ENCODE data around the gene GLP1R. TPM values are rescaled to one million over a fixed set of nuclear protein-coding genes. Genes with fewer than 3 reads are reported as not detected.
"Not testable (repeated sequence)": the region's sequence is repeated elsewhere in the genome, so short reads cannot be mapped to it uniquely, and the experiment has no call there.

The GLP1R gene
- total RNA-seq, 3 donors from 2014 or later (not counting 1 experiment from before 2014, with no cell fraction given), result 2.2 to 6.5 (median 3.0) TPM

DNA sequence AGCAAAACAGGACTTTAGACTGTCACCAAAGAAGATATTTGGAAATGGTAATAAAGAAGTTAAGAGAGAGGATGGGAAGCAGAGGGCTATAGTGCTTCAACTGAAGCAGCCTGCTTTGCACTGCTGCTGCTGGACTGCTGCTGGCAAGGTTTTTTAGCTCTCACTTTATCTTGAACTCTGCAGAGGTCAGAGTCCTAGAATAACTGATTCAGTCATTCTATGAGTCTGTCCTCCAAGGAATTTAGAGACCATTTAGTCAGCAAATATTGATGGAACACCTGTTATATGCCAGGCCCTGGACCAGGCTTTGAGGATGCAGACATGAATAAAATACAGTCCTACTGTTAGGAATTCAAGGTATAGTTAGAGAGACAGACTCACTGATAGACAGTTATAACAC is 75.5 kb downstream of the GLP1R start:
- Mint-ChIP-seq H3K27me3 (ENCODE audit: low read depth in 2 of 2) (peaks cover 32 to 35% of the 10 kb centered on the region in 2 donors), H3K9me3 (no peaks in the 10 kb centered on the region), H3K27ac (no peak overlapping the region), H3K4me1 (no peaks in the 10 kb centered on the region), H3K4me3 (no peak overlapping the region), H3K36me3 (no peaks in the 10 kb centered on the region)
- no peak for DNase-seq
- intact Hi-C loops (cut with micrococcal nuclease), result no loop called here
- H3K36me3 ChIP-seq (ENCODE audit: control insufficient read depth, insufficient read depth, low read length), result no peaks in the 10 kb centered on the region
- no peaks in the 10 kb centered on the region for H3K9me3 ChIP-seq (ENCODE audit: control insufficient read depth, insufficient read depth, low read length)
- ATAC-seq, result no peak
- no peak overlapping the region for H3K4me3 ChIP-seq (ENCODE audit: low read length)
- no peaks in the 10 kb centered on the region for H3K27me3 ChIP-seq (ENCODE audit: control insufficient read depth, insufficient read depth, low read length)
- no peak overlapping the region for H3K27ac ChIP-seq (ENCODE audit: low read length)
- TF ChIP-seq, protein P1, sequence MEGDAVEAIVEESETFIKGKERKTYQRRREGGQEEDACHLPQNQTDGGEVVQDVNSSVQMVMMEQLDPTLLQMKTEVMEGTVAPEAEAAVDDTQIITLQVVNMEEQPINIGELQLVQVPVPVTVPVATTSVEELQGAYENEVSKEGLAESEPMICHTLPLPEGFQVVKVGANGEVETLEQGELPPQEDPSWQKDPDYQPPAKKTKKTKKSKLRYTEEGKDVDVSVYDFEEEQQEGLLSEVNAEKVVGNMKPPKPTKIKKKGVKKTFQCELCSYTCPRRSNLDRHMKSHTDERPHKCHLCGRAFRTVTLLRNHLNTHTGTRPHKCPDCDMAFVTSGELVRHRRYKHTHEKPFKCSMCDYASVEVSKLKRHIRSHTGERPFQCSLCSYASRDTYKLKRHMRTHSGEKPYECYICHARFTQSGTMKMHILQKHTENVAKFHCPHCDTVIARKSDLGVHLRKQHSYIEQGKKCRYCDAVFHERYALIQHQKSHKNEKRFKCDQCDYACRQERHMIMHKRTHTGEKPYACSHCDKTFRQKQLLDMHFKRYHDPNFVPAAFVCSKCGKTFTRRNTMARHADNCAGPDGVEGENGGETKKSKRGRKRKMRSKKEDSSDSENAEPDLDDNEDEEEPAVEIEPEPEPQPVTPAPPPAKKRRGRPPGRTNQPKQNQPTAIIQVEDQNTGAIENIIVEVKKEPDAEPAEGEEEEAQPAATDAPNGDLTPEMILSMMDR (IDR thresholded peaks at IDR 0.05), result no peak
- no peaks in the 10 kb centered on the region for H3K4me1 ChIP-seq (ENCODE audit: control insufficient read depth, insufficient read depth, low read length)

DNA sequence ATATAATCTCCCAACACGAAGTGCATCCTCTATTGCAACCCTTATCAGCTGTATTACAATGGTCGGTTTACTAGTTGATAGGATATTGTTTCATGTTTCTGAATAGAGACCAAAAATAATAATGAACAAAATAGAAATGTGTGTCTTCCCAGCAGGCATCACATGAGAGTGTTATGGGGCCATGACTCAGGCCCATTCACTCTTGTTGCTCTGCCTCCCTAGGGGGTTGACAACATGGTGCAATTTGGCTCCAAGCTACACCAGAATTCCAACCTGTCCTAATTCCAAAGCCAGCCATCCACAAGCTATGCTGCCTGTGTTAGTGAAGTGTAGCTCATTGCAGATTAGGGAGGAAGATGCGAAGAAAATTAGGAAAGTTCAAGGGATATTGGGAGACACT is 79.5 kb downstream of the GLP1R start:
- intact Hi-C loops (cut with micrococcal nuclease), result no loop called here

DNA sequence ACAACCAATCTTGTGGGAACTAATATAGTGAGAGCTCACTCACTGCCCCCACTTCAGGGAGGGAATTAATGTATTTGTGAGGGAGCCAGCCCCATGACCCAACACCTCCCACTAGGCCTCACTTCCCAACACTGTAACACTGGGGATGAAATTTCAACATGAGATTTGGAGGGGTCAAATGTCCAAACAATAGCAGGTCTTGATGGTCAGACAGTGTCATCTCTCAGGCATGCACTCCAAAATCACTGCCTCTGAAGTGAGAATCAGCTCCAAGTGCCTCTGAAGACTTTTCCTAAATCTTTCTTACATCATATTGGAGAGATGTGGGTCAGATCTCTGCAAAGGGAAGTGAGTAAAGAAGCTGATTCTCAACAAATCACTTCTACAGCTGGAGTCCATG is 80.3 kb downstream of the GLP1R start:
- Mint-ChIP-seq H3K4me3 (no peak overlapping the region), H3K4me1 (no peaks in the 10 kb centered on the region), H3K27me3 (ENCODE audit: low read depth in 2 of 2) (peaks cover 16 to 22% of the 10 kb centered on the region in 2 donors), H3K36me3 (no peaks in the 10 kb centered on the region), H3K9me3 (no peaks in the 10 kb centered on the region), H3K27ac (no peak overlapping the region)
- Histone ChIP-seq H3K27me3 (ENCODE audit: control insufficient read depth, insufficient read depth, low read length) (no peaks in the 10 kb centered on the region), H3K27ac (ENCODE audit: low read length) (no peak overlapping the region), H3K36me3 (ENCODE audit: control insufficient read depth, insufficient read depth, low read length) (no peaks in the 10 kb centered on the region), H3K9me3 (ENCODE audit: control insufficient read depth, insufficient read depth, low read length) (peaks cover 8% of the 10 kb centered on the region), H3K4me3 (ENCODE audit: low read length) (no peak overlapping the region), H3K4me1 (ENCODE audit: control insufficient read depth, insufficient read depth, low read length) (no peaks in the 10 kb centered on the region)
- TF ChIP-seq, protein P1 (IDR thresholded peaks at IDR 0.05), result no peak
- ATAC-seq, result no peak
- no peak for DNase-seq
- intact Hi-C loops (cut with micrococcal nuclease), result no loop called here

More for the DNA sequence above, 79.5 kb downstream of the GLP1R start:
- ATAC-seq (no peak), DNase-seq (no peak)
- Mint-ChIP-seq H3K27me3 (ENCODE audit: low read depth in 2 of 2) (peaks cover 16 to 25% of the 10 kb centered on the region in 2 donors), H3K9me3 (no peaks in the 10 kb centered on the region), H3K4me1 (no peaks in the 10 kb centered on the region), H3K27ac (no peak overlapping the region), H3K36me3 (no peaks in the 10 kb centered on the region), H3K4me3 (no peak overlapping the region)
- Histone ChIP-seq H3K27me3 (ENCODE audit: control insufficient read depth, insufficient read depth, low read length) (no peaks in the 10 kb centered on the region), H3K9me3 (ENCODE audit: control insufficient read depth, insufficient read depth, low read length) (peaks cover 3% of the 10 kb centered on the region), H3K4me3 (ENCODE audit: low read length) (no peak overlapping the region), H3K36me3 (ENCODE audit: control insufficient read depth, insufficient read depth, low read length) (no peaks in the 10 kb centered on the region), H3K4me1 (ENCODE audit: control insufficient read depth, insufficient read depth, low read length) (no peaks in the 10 kb centered on the region), H3K27ac (ENCODE audit: low read length) (no peak overlapping the region)
- WGBS (ENCODE audit: insufficient coverage), result 77% methylated on average over 2 of the region's 3 CpGs
- TF ChIP-seq, protein P1 (IDR thresholded peaks at IDR 0.05), result no peak

DNA sequence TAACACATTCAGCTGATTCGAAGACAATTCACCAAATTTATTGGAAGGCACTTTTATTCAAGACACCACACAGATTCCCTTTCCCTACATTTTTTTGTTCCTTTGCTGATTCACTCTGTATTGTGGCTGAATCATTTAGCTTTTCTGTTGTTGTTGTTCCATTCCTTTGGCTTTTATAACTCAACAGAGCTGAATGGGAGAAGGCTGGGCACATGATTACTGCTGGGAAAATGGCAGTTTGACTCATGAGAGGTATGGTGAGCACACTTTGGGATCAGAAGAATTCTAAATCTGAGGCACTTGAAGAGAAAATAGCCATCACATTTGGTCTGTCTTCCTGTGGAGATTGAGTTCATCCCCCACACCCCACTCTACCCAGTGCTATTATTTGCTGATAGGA is 82.1 kb downstream of the GLP1R start:
- Histone ChIP-seq H3K4me1 (ENCODE audit: control insufficient read depth, insufficient read depth, low read length) (no peaks in the 10 kb centered on the region), H3K27me3 (ENCODE audit: control insufficient read depth, insufficient read depth, low read length) (no peaks in the 10 kb centered on the region), H3K36me3 (ENCODE audit: control insufficient read depth, insufficient read depth, low read length) (no peaks in the 10 kb centered on the region), H3K9me3 (ENCODE audit: control insufficient read depth, insufficient read depth, low read length) (peaks cover 8% of the 10 kb centered on the region), H3K27ac (ENCODE audit: low read length) (no peak overlapping the region), H3K4me3 (ENCODE audit: low read length) (no peak overlapping the region)
- WGBS (ENCODE audit: insufficient coverage), result 100% methylated on average over 1 of the region's 1 CpG
- Mint-ChIP-seq H3K27me3 (ENCODE audit: low read depth in 2 of 2) (peaks cover 11 to 12% of the 10 kb centered on the region in 2 donors), H3K4me3 (no peak overlapping the region), H3K4me1 (no peaks in the 10 kb centered on the region), H3K27ac (no peak overlapping the region), H3K9me3 (no peaks in the 10 kb centered on the region), H3K36me3 (no peaks in the 10 kb centered on the region)
- TF ChIP-seq, protein P1 (IDR thresholded peaks at IDR 0.05), result no peak
- no peak for ATAC-seq
- intact Hi-C loops (cut with micrococcal nuclease), result no loop called here
- DNase-seq, result no peak

DNA sequence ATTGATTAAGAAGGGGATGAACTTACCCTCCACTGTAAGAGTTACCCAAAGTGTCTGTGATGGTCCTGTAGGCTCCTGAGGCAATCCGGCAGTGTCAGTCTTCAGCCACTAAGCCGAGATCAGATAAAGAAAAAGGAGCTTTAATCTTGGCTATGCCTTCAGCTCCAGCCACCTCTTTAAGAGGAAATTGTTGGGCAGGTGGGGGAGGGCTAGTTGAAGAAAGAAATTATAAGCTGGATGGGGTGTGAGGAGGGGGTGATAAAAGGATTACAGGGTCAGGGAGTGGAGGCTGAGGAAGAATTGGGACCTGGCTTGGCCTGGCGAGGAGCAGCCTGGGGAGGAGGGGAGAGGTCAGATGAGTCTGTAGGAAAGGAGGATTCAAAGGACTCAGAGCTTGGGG is 86.2 kb downstream of the GLP1R start:
- H3K27me3 ChIP-seq (ENCODE audit: control insufficient read depth, insufficient read depth, low read length); H3K27ac ChIP-seq (ENCODE audit: low read length); H3K27ac Mint-ChIP-seq; H3K4me1 ChIP-seq (ENCODE audit: control insufficient read depth, insufficient read depth, low read length); DNase-seq; intact Hi-C loops (cut with micrococcal nuclease); H3K36me3 Mint-ChIP-seq; H3K4me3 Mint-ChIP-seq; ATAC-seq; H3K36me3 ChIP-seq (ENCODE audit: control insufficient read depth, insufficient read depth, low read length); H3K9me3 Mint-ChIP-seq; H3K4me3 ChIP-seq (ENCODE audit: low read length); H3K4me1 Mint-ChIP-seq: not testable (repeated sequence)
- H3K9me3 ChIP-seq (ENCODE audit: control insufficient read depth, insufficient read depth, low read length), result peaks cover 10% of the 10 kb centered on the region
- WGBS (ENCODE audit: insufficient coverage), result 79% methylated on average over 3 of the region's 3 CpGs
- peaks cover 7 to 16% of the 10 kb centered on the region in 2 donors for H3K27me3 Mint-ChIP-seq (ENCODE audit: low read depth in 2 of 2)

DNA sequence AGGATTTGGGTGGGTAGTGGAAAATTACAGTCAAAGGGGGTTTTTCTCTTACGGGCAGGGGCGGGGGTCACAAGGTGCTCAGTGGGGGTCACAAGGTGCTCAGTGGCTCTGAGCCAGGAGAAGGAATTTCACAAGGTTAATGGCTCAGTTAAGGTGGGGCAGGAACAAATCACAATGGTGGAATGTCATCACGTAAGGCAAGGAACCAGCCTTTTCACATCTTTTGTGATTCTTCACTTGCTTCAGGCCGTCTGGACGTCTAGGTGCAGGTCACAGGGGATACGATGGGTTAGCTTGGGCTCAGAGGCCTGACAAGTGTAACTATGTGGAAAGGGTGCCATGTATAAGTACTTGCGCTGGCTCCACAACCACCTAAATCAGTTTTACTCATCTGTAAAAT is 87.6 kb downstream of the GLP1R start:
- H3K4me1 Mint-ChIP-seq; H3K27me3 ChIP-seq (ENCODE audit: control insufficient read depth, insufficient read depth, low read length); H3K27ac ChIP-seq (ENCODE audit: low read length); DNase-seq; H3K4me3 ChIP-seq (ENCODE audit: low read length); H3K4me1 ChIP-seq (ENCODE audit: control insufficient read depth, insufficient read depth, low read length); H3K27ac Mint-ChIP-seq; H3K4me3 Mint-ChIP-seq; H3K36me3 Mint-ChIP-seq; H3K9me3 Mint-ChIP-seq; ATAC-seq; H3K36me3 ChIP-seq (ENCODE audit: control insufficient read depth, insufficient read depth, low read length); intact Hi-C loops (cut with micrococcal nuclease): not testable (repeated sequence)
- H3K9me3 ChIP-seq (ENCODE audit: control insufficient read depth, insufficient read depth, low read length), result peaks cover 10% of the 10 kb centered on the region
- 80% methylated on average over 6 of the region's 7 CpGs for WGBS (ENCODE audit: insufficient coverage)
- peaks cover 18 to 30% of the 10 kb centered on the region in 2 donors for H3K27me3 Mint-ChIP-seq (ENCODE audit: low read depth in 2 of 2)
